Activated T-cell treated with anti-CD3 and anti-CD28 coated beads, Interleukin-2, amount 50 U/mL, for 72 hours (primary cell): ENCODE data around the gene UBE2E2. TPM values are rescaled to one million over a fixed set of nuclear protein-coding genes. Genes with fewer than 3 reads are reported as not detected.
A peak's percentile ranks its signal among the peaks of the same experiment; 100 is the strongest.
"Not testable (repeated sequence)": the region's sequence is repeated elsewhere in the genome, so short reads cannot be mapped to it uniquely, and the experiment has no call there.

ENCODE experiments used
- ATAC-seq, 2 donors: fragments of 150-1000 bp; cut with Tn5 transposase; replicated peaks in 1 of 2; 2 replicates each; pipeline ENCODE4 v1.10.0; 2021; ENCODE audit warnings: moderate library complexity in 2 of 2, mild to moderate bottlenecking in 1 of 2
- DNase-seq, 2 donors: peaks; one replicate each; pipeline ENCODE4 v3.0.0; 2021 to 2022; ENCODE audit warnings: mixed read lengths in 1 of 2
- H3K27ac Mint-ChIP-seq: one replicate; pipeline ENCODE4 v1.8.0; 2022; ENCODE audit warnings: mild to moderate bottlenecking, moderate library complexity, mixed read lengths
- H3K27me3 Mint-ChIP-seq: one replicate; pipeline ENCODE4 v1.8.0; 2022; ENCODE audit warnings: low read depth, mixed read lengths
- H3K36me3 Mint-ChIP-seq, 2 donors: one replicate each; pipeline ENCODE4 v1.8.0; 2022; ENCODE audit warnings: mixed read lengths in 2 of 2, mild to moderate bottlenecking in 1 of 2; ENCODE audit not compliant: insufficient read depth in 2 of 2
- H3K4me1 Mint-ChIP-seq: one replicate; pipeline ENCODE4 v1.8.0; 2022; ENCODE audit warnings: low read depth, mixed read lengths
- H3K4me3 Mint-ChIP-seq, 2 donors: one replicate each; pipeline ENCODE4 v1.8.0; 2022; ENCODE audit warnings: mild to moderate bottlenecking in 2 of 2, mixed read lengths in 2 of 2, moderate library complexity in 2 of 2
- H3K9me3 Mint-ChIP-seq, 2 donors: one replicate each; pipeline ENCODE4 v1.8.0; 2022; ENCODE audit warnings: mixed read lengths in 2 of 2
- total RNA-seq, 2 donors: library from RNA; stranded (reverse); gene quantifications; one replicate each; pipeline ENCODE4 v1.2.3, GENCODE V29; 2022

Gene UBE2E2
- total RNA-seq, 2 donors from 2014 or later: 11.8 to 11.9 TPM

- Mint-ChIP-seq H3K4me1 (peaks cover 6% of the 10 kb centered on the region), H3K36me3 (no peaks in the 10 kb centered on the region), H3K9me3 (peaks cover 0 to 1% of the 10 kb centered on the region in 2 donors), H3K27ac (no peak overlapping the region), H3K27me3 (no peaks in the 10 kb centered on the region), H3K4me3 (no peak overlapping the region)
- ATAC-seq: no peak
- DNase-seq: no peak
Measured at GRCh38 chr3:23611737-23612295, 408.7 kb downstream of the UBE2E2 start.

DNA sequence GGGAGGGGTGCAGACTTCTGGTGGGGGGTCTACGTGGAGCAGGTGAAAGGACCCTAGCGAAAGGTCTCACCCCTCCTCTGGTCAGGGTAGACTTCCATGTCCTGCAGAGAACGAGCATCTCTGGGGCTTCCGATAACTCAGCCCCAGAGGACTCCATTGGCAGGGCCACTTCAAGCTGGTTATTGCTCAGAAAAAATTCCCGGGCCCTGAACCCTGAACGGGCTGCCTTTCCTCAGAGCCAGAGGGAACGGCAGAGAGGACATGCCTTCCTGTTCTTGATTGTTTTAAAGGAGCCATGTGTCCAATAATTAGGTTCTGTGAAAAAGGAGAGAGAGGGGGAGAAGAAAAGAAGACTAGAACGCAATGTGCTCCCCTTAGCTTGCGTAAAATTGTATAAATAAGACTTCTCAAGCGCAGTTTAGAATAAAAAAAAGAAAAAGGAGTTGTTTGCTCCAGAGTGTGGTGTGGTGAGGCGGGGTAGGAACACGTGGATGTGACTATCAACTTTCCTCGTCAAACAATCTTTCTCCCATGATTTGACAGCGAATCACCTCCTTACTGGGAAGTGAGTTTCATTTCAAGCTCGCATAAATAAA lies 409.3 kb downstream of the UBE2E2 start:
- DNase-seq: no peak
- H3K9me3 Mint-ChIP-seq: peaks cover 0 to 1% of the 10 kb centered on the region in 2 donors
- no peak overlapping the region for H3K27ac Mint-ChIP-seq

GRCh38 chr3:23615068-23615467 lies 411.9 kb downstream of the UBE2E2 start:
- Mint-ChIP-seq H3K27me3 (no peaks in the 10 kb centered on the region), H3K9me3 (peaks cover 2 to 3% of the 10 kb centered on the region in 2 donors)
- no peak for ATAC-seq

More for the DNA sequence above, 409.3 kb downstream of the UBE2E2 start:
- Mint-ChIP-seq H3K4me3 (no peak overlapping the region), H3K27me3 (no peaks in the 10 kb centered on the region), H3K36me3 (no peaks in the 10 kb centered on the region), H3K4me1 (peaks cover 12% of the 10 kb centered on the region)
- no peak for ATAC-seq

GRCh38 chr3:23618475-23618874 lies 415.3 kb downstream of the UBE2E2 start:
- H3K36me3 Mint-ChIP-seq, H3K9me3 Mint-ChIP-seq: not testable (repeated sequence)

More at GRCh38 chr3:23615068-23615467, 411.9 kb downstream of the UBE2E2 start:
- Mint-ChIP-seq H3K36me3 (no peaks in the 10 kb centered on the region), H3K4me3 (no peak overlapping the region), H3K27ac (no peak overlapping the region), H3K4me1 (peaks cover 17% of the 10 kb centered on the region)
- no peak for DNase-seq

DNA sequence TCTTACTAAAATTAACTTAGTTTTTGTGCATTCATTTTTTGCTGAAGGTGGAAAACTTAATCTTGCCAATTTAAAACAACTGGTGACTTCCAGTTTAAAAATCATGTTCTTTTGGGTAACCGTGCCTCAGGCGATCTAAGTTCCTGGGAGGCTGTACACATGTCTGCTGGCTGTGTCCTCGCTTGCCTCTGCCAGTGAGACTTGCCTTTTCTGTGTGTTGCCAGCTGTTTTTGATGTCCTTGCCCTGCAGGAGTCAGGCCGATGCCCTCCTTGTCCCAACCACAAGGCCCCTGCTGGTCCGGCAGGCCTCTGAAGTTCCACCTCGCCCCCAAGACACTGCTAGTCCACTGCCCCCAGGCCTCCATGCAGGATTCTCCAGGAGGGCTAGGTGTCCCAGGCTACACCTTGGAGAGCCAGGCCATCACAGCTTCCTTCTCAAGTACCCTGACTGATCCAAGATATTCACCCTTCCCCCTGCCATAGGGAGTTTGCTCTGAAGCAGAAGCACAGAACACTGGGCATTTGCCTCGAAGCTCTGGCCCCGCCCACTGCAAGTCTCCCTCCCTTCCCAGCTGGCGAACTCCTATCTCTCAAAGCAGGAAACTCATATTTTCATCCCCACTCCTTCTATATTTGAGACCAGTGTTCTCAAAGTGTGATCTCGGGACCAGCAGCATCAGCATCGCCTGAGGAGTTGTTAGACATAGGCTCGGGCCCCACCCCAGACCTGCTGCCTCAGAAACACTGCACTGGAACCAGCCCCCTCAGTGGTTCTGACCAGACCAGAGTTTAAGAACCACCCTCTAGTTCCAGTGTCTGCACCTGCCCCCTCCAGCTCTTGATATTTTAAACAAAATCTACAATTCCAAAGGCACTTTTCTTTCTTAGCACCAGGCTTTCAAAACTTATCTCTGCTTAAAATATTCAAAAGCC lies 416.8 kb downstream of the UBE2E2 start:
- Mint-ChIP-seq H3K4me3 (no peak overlapping the region), H3K4me1 (peaks cover 21% of the 10 kb centered on the region), H3K9me3 (peaks cover 3 to 8% of the 10 kb centered on the region in 2 donors), H3K27me3 (no peaks in the 10 kb centered on the region), H3K36me3 (no peaks in the 10 kb centered on the region), H3K27ac (peak overlapping the region; percentile 31)
- no peak for DNase-seq
- no peak for ATAC-seq

More at GRCh38 chr3:23618475-23618874, 415.3 kb downstream of the UBE2E2 start:
- not testable (repeated sequence) for H3K4me3 Mint-ChIP-seq, H3K27me3 Mint-ChIP-seq, ATAC-seq, DNase-seq, H3K27ac Mint-ChIP-seq
- peaks cover 12% of the 10 kb centered on the region for H3K4me1 Mint-ChIP-seq

GRCh38 chr3:23620638-23621015 lies 417.5 kb downstream of the UBE2E2 start:
- Mint-ChIP-seq H3K9me3 (peaks cover 4 to 9% of the 10 kb centered on the region in 2 donors), H3K36me3 (no peaks in the 10 kb centered on the region), H3K4me3 (no peak overlapping the region), H3K27ac (no peak overlapping the region), H3K27me3 (no peaks in the 10 kb centered on the region), H3K4me1 (peaks cover 22% of the 10 kb centered on the region)
- DNase-seq (no peak), ATAC-seq (no peak)

GRCh38 chr3:23623844-23624243 lies 420.7 kb downstream of the UBE2E2 start:
- H3K4me1 Mint-ChIP-seq: peaks cover 10% of the 10 kb centered on the region
- H3K27me3 Mint-ChIP-seq: peaks cover 10% of the 10 kb centered on the region
- ATAC-seq (no peak), DNase-seq (no peak)
- H3K9me3 Mint-ChIP-seq: peaks cover 1 to 7% of the 10 kb centered on the region in 2 donors
- no peak overlapping the region for H3K4me3 Mint-ChIP-seq
- no peaks in the 10 kb centered on the region for H3K36me3 Mint-ChIP-seq
- H3K27ac Mint-ChIP-seq: no peak overlapping the region

DNA sequence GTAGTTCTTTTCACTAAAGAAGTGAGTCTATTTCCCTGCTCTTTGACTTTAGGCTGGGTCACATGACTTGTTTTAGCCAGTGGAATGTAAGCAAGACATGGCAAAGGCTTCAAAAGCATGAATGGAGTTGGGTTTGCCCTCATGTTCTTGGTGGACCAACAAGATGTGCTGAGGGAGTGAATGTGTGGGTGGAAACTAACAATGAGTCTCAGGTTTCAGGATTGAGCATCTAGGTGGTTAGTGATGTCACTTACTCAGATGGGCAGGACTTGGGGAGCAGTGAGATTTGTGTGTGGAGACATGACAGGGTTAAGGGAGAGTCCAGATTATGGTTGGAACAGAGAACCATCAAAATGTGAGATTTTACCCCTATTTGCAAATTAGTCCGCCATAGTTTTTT lies 421.2 kb downstream of the UBE2E2 start:
- Mint-ChIP-seq H3K4me1 (peaks cover 10% of the 10 kb centered on the region), H3K4me3 (no peak overlapping the region), H3K27ac (no peak overlapping the region), H3K36me3 (no peaks in the 10 kb centered on the region), H3K27me3 (peaks cover 12% of the 10 kb centered on the region), H3K9me3 (peaks cover 1 to 7% of the 10 kb centered on the region in 2 donors)
- ATAC-seq: peak; percentile 58 to 71
- peak in 1 of 2 donors; percentile 6 for DNase-seq

GRCh38 chr3:23626442-23626841 lies 423.3 kb downstream of the UBE2E2 start:
- H3K36me3 Mint-ChIP-seq: no peaks in the 10 kb centered on the region
- peaks cover 12% of the 10 kb centered on the region for H3K27me3 Mint-ChIP-seq
- no peak for ATAC-seq
- H3K9me3 Mint-ChIP-seq: peaks cover 1 to 7% of the 10 kb centered on the region in 2 donors
- H3K4me3 Mint-ChIP-seq: no peak overlapping the region
- DNase-seq: no peak
- no peak overlapping the region for H3K27ac Mint-ChIP-seq
- peaks cover 10% of the 10 kb centered on the region for H3K4me1 Mint-ChIP-seq

- ATAC-seq (no peak), DNase-seq (no peak)
- H3K4me3 Mint-ChIP-seq: no peak overlapping the region
- no peak overlapping the region for H3K27ac Mint-ChIP-seq
- H3K27me3 Mint-ChIP-seq: peaks cover 12% of the 10 kb centered on the region
- H3K36me3 Mint-ChIP-seq: no peaks in the 10 kb centered on the region
- peaks cover 7% of the 10 kb centered on the region for H3K4me1 Mint-ChIP-seq
- H3K9me3 Mint-ChIP-seq: peaks cover 1 to 5% of the 10 kb centered on the region in 2 donors
Measured at GRCh38 chr3:23629181-23629894, 426.2 kb downstream of the UBE2E2 start.

GRCh38 chr3:23633261-23633960 lies 430.3 kb downstream of the UBE2E2 start:
- peaks cover 0 to 1% of the 10 kb centered on the region in 2 donors for H3K9me3 Mint-ChIP-seq
- H3K4me1 Mint-ChIP-seq: no peaks in the 10 kb centered on the region
- ATAC-seq: no peak
- H3K27ac Mint-ChIP-seq: no peak overlapping the region
- H3K4me3 Mint-ChIP-seq: no peak overlapping the region
- no peak for DNase-seq
- no peaks in the 10 kb centered on the region for H3K36me3 Mint-ChIP-seq
- peaks cover 6% of the 10 kb centered on the region for H3K27me3 Mint-ChIP-seq

- no peak for ATAC-seq
- H3K4me1 Mint-ChIP-seq: no peaks in the 10 kb centered on the region
- H3K27ac Mint-ChIP-seq: no peak overlapping the region
- peaks cover 0 to 1% of the 10 kb centered on the region in 2 donors for H3K9me3 Mint-ChIP-seq
- no peaks in the 10 kb centered on the region for H3K27me3 Mint-ChIP-seq
- DNase-seq: no peak
- no peaks in the 10 kb centered on the region for H3K36me3 Mint-ChIP-seq
- no peak overlapping the region for H3K4me3 Mint-ChIP-seq
Measured at GRCh38 chr3:23637339-23637738, 434.2 kb downstream of the UBE2E2 start.
